ENCODE results near the gene SYNE3. TPM values are rescaled to one million over a fixed set of nuclear protein-coding genes. Genes with fewer than 3 reads are reported as not detected.

SYNE3 gene
- total and polyA plus RNA-seq, 2 of the 8 experiments (the other 6 are each of a cell fraction or from before 2014, with no cell fraction given): under 0.01 TPM; not detected in 1

DNA sequence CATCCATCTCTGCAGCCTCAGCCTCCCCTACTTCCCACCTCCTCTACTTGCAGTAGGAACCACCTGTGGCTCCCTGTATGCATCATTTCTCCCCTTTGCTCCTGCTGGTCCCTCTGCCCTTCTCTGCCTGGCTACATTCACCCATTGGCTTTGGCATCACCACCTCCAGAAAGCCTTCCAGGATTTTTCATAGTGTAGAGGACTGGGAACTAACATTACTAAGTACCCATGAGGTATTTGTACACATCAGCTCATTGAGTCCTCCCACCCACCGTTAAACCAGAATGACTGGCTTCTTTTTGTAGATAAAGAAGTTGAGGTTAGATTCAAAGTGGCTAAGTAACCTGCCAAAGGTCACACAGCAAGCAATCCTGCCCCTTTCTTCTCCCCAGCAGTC, 17.1 kb downstream of the SYNE3 start (continued):
- TF ChIP-seq, protein P1, sequence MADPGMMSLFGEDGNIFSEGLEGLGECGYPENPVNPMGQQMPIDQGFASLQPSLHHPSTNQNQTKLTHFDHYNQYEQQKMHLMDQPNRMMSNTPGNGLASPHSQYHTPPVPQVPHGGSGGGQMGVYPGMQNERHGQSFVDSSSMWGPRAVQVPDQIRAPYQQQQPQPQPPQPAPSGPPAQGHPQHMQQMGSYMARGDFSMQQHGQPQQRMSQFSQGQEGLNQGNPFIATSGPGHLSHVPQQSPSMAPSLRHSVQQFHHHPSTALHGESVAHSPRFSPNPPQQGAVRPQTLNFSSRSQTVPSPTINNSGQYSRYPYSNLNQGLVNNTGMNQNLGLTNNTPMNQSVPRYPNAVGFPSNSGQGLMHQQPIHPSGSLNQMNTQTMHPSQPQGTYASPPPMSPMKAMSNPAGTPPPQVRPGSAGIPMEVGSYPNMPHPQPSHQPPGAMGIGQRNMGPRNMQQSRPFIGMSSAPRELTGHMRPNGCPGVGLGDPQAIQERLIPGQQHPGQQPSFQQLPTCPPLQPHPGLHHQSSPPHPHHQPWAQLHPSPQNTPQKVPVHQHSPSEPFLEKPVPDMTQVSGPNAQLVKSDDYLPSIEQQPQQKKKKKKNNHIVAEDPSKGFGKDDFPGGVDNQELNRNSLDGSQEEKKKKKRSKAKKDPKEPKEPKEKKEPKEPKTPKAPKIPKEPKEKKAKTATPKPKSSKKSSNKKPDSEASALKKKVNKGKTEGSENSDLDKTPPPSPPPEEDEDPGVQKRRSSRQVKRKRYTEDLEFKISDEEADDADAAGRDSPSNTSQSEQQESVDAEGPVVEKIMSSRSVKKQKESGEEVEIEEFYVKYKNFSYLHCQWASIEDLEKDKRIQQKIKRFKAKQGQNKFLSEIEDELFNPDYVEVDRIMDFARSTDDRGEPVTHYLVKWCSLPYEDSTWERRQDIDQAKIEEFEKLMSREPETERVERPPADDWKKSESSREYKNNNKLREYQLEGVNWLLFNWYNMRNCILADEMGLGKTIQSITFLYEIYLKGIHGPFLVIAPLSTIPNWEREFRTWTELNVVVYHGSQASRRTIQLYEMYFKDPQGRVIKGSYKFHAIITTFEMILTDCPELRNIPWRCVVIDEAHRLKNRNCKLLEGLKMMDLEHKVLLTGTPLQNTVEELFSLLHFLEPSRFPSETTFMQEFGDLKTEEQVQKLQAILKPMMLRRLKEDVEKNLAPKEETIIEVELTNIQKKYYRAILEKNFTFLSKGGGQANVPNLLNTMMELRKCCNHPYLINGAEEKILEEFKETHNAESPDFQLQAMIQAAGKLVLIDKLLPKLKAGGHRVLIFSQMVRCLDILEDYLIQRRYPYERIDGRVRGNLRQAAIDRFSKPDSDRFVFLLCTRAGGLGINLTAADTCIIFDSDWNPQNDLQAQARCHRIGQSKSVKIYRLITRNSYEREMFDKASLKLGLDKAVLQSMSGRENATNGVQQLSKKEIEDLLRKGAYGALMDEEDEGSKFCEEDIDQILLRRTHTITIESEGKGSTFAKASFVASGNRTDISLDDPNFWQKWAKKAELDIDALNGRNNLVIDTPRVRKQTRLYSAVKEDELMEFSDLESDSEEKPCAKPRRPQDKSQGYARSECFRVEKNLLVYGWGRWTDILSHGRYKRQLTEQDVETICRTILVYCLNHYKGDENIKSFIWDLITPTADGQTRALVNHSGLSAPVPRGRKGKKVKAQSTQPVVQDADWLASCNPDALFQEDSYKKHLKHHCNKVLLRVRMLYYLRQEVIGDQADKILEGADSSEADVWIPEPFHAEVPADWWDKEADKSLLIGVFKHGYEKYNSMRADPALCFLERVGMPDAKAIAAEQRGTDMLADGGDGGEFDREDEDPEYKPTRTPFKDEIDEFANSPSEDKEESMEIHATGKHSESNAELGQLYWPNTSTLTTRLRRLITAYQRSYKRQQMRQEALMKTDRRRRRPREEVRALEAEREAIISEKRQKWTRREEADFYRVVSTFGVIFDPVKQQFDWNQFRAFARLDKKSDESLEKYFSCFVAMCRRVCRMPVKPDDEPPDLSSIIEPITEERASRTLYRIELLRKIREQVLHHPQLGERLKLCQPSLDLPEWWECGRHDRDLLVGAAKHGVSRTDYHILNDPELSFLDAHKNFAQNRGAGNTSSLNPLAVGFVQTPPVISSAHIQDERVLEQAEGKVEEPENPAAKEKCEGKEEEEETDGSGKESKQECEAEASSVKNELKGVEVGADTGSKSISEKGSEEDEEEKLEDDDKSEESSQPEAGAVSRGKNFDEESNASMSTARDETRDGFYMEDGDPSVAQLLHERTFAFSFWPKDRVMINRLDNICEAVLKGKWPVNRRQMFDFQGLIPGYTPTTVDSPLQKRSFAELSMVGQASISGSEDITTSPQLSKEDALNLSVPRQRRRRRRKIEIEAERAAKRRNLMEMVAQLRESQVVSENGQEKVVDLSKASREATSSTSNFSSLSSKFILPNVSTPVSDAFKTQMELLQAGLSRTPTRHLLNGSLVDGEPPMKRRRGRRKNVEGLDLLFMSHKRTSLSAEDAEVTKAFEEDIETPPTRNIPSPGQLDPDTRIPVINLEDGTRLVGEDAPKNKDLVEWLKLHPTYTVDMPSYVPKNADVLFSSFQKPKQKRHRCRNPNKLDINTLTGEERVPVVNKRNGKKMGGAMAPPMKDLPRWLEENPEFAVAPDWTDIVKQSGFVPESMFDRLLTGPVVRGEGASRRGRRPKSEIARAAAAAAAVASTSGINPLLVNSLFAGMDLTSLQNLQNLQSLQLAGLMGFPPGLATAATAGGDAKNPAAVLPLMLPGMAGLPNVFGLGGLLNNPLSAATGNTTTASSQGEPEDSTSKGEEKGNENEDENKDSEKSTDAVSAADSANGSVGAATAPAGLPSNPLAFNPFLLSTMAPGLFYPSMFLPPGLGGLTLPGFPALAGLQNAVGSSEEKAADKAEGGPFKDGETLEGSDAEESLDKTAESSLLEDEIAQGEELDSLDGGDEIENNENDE (IDR thresholded peaks at IDR 0.05; ENCODE audit: insufficient replicate concordance, low read length): no peak
- TF ChIP-seq SUZ12 (IDR thresholded peaks at IDR 0.05; ENCODE audit: low read length) (no peak), CBX5 (IDR thresholded peaks at IDR 0.05; ENCODE audit: low read depth, low read length) (no peak), SIX5 (IDR thresholded peaks at IDR 0.05; ENCODE audit: low read depth, low read length) (no peak), SAP30 (IDR thresholded peaks at IDR 0.05; ENCODE audit: insufficient read depth, insufficient replicate concordance, low read length) (no peak), NANOG (IDR thresholded peaks at IDR 0.05; ENCODE audit: insufficient read depth, low read depth, low read length, poor library complexity, severe bottlenecking) (no peak), CEBPB (IDR thresholded peaks at IDR 0.05; ENCODE audit: low read depth, low read length) (no peak), POLR2A (IDR thresholded peaks at IDR 0.05; ENCODE audit: control extremely low read depth in 1 of 2, low read depth in 2 of 2, low read length in 2 of 2) (no peak), ASH2L (IDR thresholded peaks at IDR 0.05; ENCODE audit: low read length) (no peak), YY1 (IDR thresholded peaks at IDR 0.05; ENCODE audit: low read depth, low read length) (no peak), SP4 (IDR thresholded peaks at IDR 0.05; ENCODE audit: low read length) (no peak)
- TF ChIP-seq, protein P2, sequence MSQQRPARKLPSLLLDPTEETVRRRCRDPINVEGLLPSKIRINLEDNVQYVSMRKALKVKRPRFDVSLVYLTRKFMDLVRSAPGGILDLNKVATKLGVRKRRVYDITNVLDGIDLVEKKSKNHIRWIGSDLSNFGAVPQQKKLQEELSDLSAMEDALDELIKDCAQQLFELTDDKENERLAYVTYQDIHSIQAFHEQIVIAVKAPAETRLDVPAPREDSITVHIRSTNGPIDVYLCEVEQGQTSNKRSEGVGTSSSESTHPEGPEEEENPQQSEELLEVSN (IDR thresholded peaks at IDR 0.05): no peak

Measured in H1 (cell line).